HCT116 (cell line): Measurements from ENCODE around the gene FLNC. TPM values are rescaled to one million over a fixed set of nuclear protein-coding genes. Genes with fewer than 3 reads are reported as not detected.

Experiments used
- ATAC-seq: fragments of 200-7000 bp; cut with Tn5 transposase; 2 replicates; pipeline ENCODE4 v1.9.1; 2020; ENCODE audit warnings: mild to moderate bottlenecking, moderate library complexity
- BruUV-seq: library from RNA; stranded (reverse); fragments of 400-500 nt; replicated peaks from 2 replicates; lab custom pipeline; 2021; lab: Mats Ljungman, UMichigan
- CTCF ChIA-PET: fragments of 300-600 bp; sonication (Branson Sonifier 250); formaldehyde crosslinking; loops from one replicate; lab custom pipeline; 2021; ENCODE audit warnings: antibody characterized with exemption; lab: Charles Lee
- POLR2A ChIA-PET: fragments of 300-600, 350-600 bp; sonication (Branson Sonifier 250); formaldehyde crosslinking; loops from one replicate; lab custom pipeline; 2021; ENCODE audit warnings: antibody characterized with exemption; lab: Charles Lee
- RAD21 ChIA-PET, 2 experiments: fragments of 300-600 bp; sonication (Branson Sonifier 250); formaldehyde crosslinking; loops; one replicate each; lab custom pipeline; 2023; ENCODE audit warnings: low total read pairs in 2 of 2; ENCODE audit not compliant: uncharacterized antibody in 2 of 2, unreplicated experiment in 2 of 2, low non-redundant PET in 1 of 2; lab: Charles Lee
- DNase-seq: peaks from one replicate; pipeline ENCODE4 v3.0.0-alpha.2; 2010; ENCODE audit warnings: low read depth, low spot score
- H2AFZ ChIP-seq: fragments of 200-600 bp; shearing (Covaris generic), sonication (generic); 2 replicates; pipeline ENCODE4 v1.6.1; 2017; ENCODE audit warnings: low read depth, mixed run types, mixed read lengths, antibody characterized with exemption, low read length; ENCODE audit not compliant: poor library complexity, severe bottlenecking
- H3K27ac ChIP-seq: 2 replicates; pipeline ENCODE4 v1.5.1; 2012; ENCODE audit warnings: low read depth, low read length
- H3K27me3 ChIP-seq: fragments of 200-600 bp; sonication (generic); 2 replicates; pipeline ENCODE4 v1.6.1; 2016; ENCODE audit warnings: mixed run types, low read length, mixed read lengths; ENCODE audit not compliant: insufficient read depth
- H3K36me3 ChIP-seq, 2 experiments: fragments of 200-500 bp in 1 of 2; fragments of 200-600 bp in 1 of 2; sonication (Bioruptor generic) in 1 of 2; sonication (generic) in 1 of 2; 2 replicates each; pipeline versions ENCODE4 v1.5.1 to v1.6.1; 2014 to 2016; ENCODE audit warnings: low read length in 2 of 2, inconsistent platforms in 1 of 2, mixed read lengths in 1 of 2, mixed run types in 1 of 2; ENCODE audit not compliant: insufficient read depth in 2 of 2, control insufficient read depth in 1 of 2
- H3K4me1 ChIP-seq, 2 experiments: fragments of 200-600 bp in 1 of 2; sonication (generic) in 1 of 2; 2 replicates each; pipeline versions ENCODE4 v1.5.1 to v1.6.1; 2012 to 2017; ENCODE audit warnings: low read length in 2 of 2, inconsistent platforms in 1 of 2, mild to moderate bottlenecking in 1 of 2, mixed read lengths in 1 of 2, mixed run types in 1 of 2, moderate library complexity in 1 of 2; ENCODE audit not compliant: insufficient read depth in 2 of 2, control insufficient read depth in 1 of 2
- H3K4me2 ChIP-seq: fragments of 200-600 bp; sonication (generic); 2 replicates; pipeline ENCODE4 v1.6.1; 2017; ENCODE audit warnings: mixed run types, low read length, mixed read lengths
- H3K4me3 ChIP-seq, 2 experiments: fragments of 200-600 bp in 1 of 2; sonication (generic) in 1 of 2; replicated peaks in 1 of 2; 2 replicates each; pipeline ENCODE4 v1.5.1; 2011 to 2016; ENCODE audit warnings: low read length in 2 of 2, control low read depth in 1 of 2, low read depth in 1 of 2, mild to moderate bottlenecking in 1 of 2, mixed read lengths in 1 of 2, mixed run types in 1 of 2
- H3K79me2 ChIP-seq: fragments of 200-600 bp; sonication (generic); 2 replicates; pipeline ENCODE4 v1.6.1; 2017; ENCODE audit warnings: mild to moderate bottlenecking, mixed run types, low read length, moderate library complexity, mixed read lengths; ENCODE audit not compliant: insufficient read depth
- H3K9ac ChIP-seq: fragments of 200-600 bp; sonication (generic); 2 replicates; pipeline ENCODE4 v1.6.1; 2016; ENCODE audit warnings: low read length, mixed read lengths
- H3K9me2 ChIP-seq: fragments of 200-600 bp; sonication (generic), shearing (Covaris generic); 2 replicates; pipeline ENCODE4 v1.6.1; 2017; ENCODE audit warnings: mixed run types, mild to moderate bottlenecking, moderate library complexity; ENCODE audit not compliant: insufficient read depth
- H3K9me3 ChIP-seq, 2 experiments: fragments of 200-500 bp in 1 of 2; fragments of 200-600 bp in 1 of 2; sonication (Bioruptor generic) in 1 of 2; sonication (generic) in 1 of 2; 2 replicates each; pipeline ENCODE4 v1.6.1; 2014 to 2017; ENCODE audit warnings: low read length in 2 of 2, mixed read lengths in 2 of 2, inconsistent platforms in 1 of 2, low read depth in 1 of 2, mild to moderate bottlenecking in 1 of 2, mixed run types in 1 of 2, moderate library complexity in 1 of 2; ENCODE audit not compliant: control insufficient read depth in 1 of 2, insufficient read depth in 1 of 2
- H4K20me1 ChIP-seq: fragments of 200-600 bp; sonication (generic), shearing (Covaris generic); 2 replicates; pipeline ENCODE4 v1.6.1; 2017; ENCODE audit warnings: mixed run types, mild to moderate bottlenecking, moderate library complexity; ENCODE audit not compliant: insufficient read depth
- ATF3 ChIP-seq: IDR thresholded peaks from 2 replicates; pipeline ENCODE4 v1.6.1; 2012
- CBX3 ChIP-seq: IDR thresholded peaks from 2 replicates; pipeline ENCODE4 v1.6.1; 2012; ENCODE audit warnings: low read depth
- CEBPB ChIP-seq: IDR thresholded peaks from 2 replicates; pipeline ENCODE4 v1.6.1; 2012; ENCODE audit warnings: low read depth
- CTCF ChIP-seq, 3 experiments: fragments of 200-600 bp in 1 of 3; sonication (generic) in 1 of 3; IDR thresholded peaks in 2 of 3; conservative IDR thresholded peaks in 1 of 3; 2 replicates each; pipeline ENCODE4 v1.5.1; 2012 to 2017; ENCODE audit warnings: low read depth in 2 of 3, low read length in 2 of 3, antibody characterized with exemption in 1 of 3, borderline replicate concordance in 1 of 3, control low read depth in 1 of 3, mild to moderate bottlenecking in 1 of 3, mixed read lengths in 1 of 3, mixed run types in 1 of 3, moderate library complexity in 1 of 3; ENCODE audit not compliant: insufficient read depth in 1 of 3
- EGR1 ChIP-seq: IDR thresholded peaks from 2 replicates; pipeline ENCODE4 v1.6.1; 2012; ENCODE audit warnings: low read depth
- ELF1 ChIP-seq: IDR thresholded peaks from 2 replicates; pipeline ENCODE4 v1.6.1; 2012; ENCODE audit warnings: low read depth, borderline replicate concordance
- EZH2phosphoT487 ChIP-seq: fragments of 200-600 bp; IDR thresholded peaks from 2 replicates; pipeline ENCODE4 v1.6.1; 2018; ENCODE audit warnings: antibody characterized with exemption, borderline replicate concordance
- FOSL1 ChIP-seq: IDR thresholded peaks from 2 replicates; pipeline ENCODE4 v1.6.1; 2012; ENCODE audit warnings: low read depth
- JUND ChIP-seq: IDR thresholded peaks from 2 replicates; pipeline ENCODE4 v1.6.1; 2012
- POLR2AphosphoS5 ChIP-seq: IDR thresholded peaks from 2 replicates; pipeline ENCODE4 v1.6.1; 2011; ENCODE audit warnings: mild to moderate bottlenecking, low read depth, low read length, moderate library complexity
- RAD21 ChIP-seq: IDR thresholded peaks from 2 replicates; pipeline ENCODE4 v1.6.1; 2012; ENCODE audit warnings: low read depth, mild to moderate bottlenecking
- REST ChIP-seq: IDR thresholded peaks from 2 replicates; pipeline ENCODE4 v1.6.1; 2012; ENCODE audit warnings: low read depth
- SP1 ChIP-seq: IDR thresholded peaks from 2 replicates; pipeline ENCODE4 v1.6.1; 2012; ENCODE audit warnings: low read depth
- TCF7L2 ChIP-seq: IDR thresholded peaks from 2 replicates; pipeline ENCODE4 v1.7.0; 2011; ENCODE audit warnings: borderline replicate concordance, inconsistent platforms; ENCODE audit not compliant: insufficient read depth, insufficient read length; ENCODE audit errors: extremely low read depth
- YY1 ChIP-seq: IDR thresholded peaks from 2 replicates; pipeline ENCODE4 v1.6.1; 2011; ENCODE audit warnings: low read length, low read depth, moderate library complexity, mild to moderate bottlenecking; ENCODE audit not compliant: insufficient replicate concordance; ENCODE audit errors: extremely low read depth
- ZBTB33 ChIP-seq: IDR thresholded peaks from 2 replicates; pipeline ENCODE4 v1.6.1; 2011; ENCODE audit warnings: mild to moderate bottlenecking, low read length, moderate library complexity; ENCODE audit not compliant: insufficient replicate concordance; ENCODE audit errors: extremely low read depth
- ZFX ChIP-seq: fragments of 450-650 bp; IDR thresholded peaks from 2 replicates; pipeline ENCODE4 v1.6.1; 2017
- ZNF274 ChIP-seq: fragments of 200-500 bp; sonication (Bioruptor generic); IDR thresholded peaks from 2 replicates; pipeline ENCODE4 v1.6.1; 2014; ENCODE audit warnings: mild to moderate bottlenecking, low read depth, low read length, inconsistent platforms
- intact Hi-C: fragments of 100-400 bp; cut with micrococcal nuclease; formaldehyde crosslinking; loops from 2 replicates; pipeline ENCODE4 v1.10.0; 2022
- total RNA-seq: library from RNA; stranded (reverse); gene quantifications from one replicate; pipeline ENCODE4 v1.2.1, GENCODE V29; 2021; ENCODE audit not compliant: unreplicated experiment

FLNC gene
- total RNA-seq, 1 experiment from 2014 or later, result 42.8 TPM

- peaks cover 0 to 1% of the 10 kb centered on the region in 2 experiments; a peak in 1 of 4 replicates for H3K4me1 ChIP-seq
- DNase-seq, result no peak
- TF ChIP-seq CTCF (IDR thresholded peaks at IDR 0.05 in 2 of 3, conservative IDR thresholded peaks at IDR 0.05 in 1 of 3; ENCODE audit: borderline replicate concordance in 1 of 3, insufficient read depth in 1 of 3, low read depth in 2 of 3, low read length in 2 of 3) (no peak), ZFX (no peak), YY1 (no peak), TCF7L2 (no peak), ELF1 (no peak), ATF3 (no peak), JUND (no peak), EZH2phosphoT487 (no peak), ZNF274 (no peak), EGR1 (no peak), ZBTB33 (no peak), SP1 (no peak), CEBPB (no peak), POLR2AphosphoS5 (no peak), FOSL1 (no peak), RAD21 (no peak), REST (no peak), CBX3 (no peak)
- no peaks in the 10 kb centered on the region for H3K9me2 ChIP-seq
- POLR2A ChIA-PET, result no interaction called here
- H3K79me2 ChIP-seq, result no peaks in the 10 kb centered on the region
- H3K4me3 ChIP-seq, result no peak overlapping the region
- H4K20me1 ChIP-seq, result no peaks in the 10 kb centered on the region
- H3K27me3 ChIP-seq, result no peaks in the 10 kb centered on the region
- BruUV-seq, result no TSS peak
- CTCF ChIA-PET, result interaction anchor here (1.2 kb wide), 1 partner anchor 13 kb away, joined by 3 read pairs; no protein-coding TSS in a partner anchor
- RAD21 ChIA-PET, result no interaction called here
- no peaks in the 10 kb centered on the region for H3K9me3 ChIP-seq
- intact Hi-C loops, result no loop called here
- H3K4me2 ChIP-seq, result no peak overlapping the region
- H3K27ac ChIP-seq, result no peak overlapping the region
- peaks cover 2 to 17% of the 10 kb centered on the region in 2 experiments; a peak in 1 of 4 replicates for H3K36me3 ChIP-seq
- no peak overlapping the region for H2AFZ ChIP-seq
- H3K9ac ChIP-seq, result no peak overlapping the region
- no peak for ATAC-seq
Observed at GRCh38 chr7:128846781-128847444, 16.7 kb downstream of the FLNC start.
